ENCODE measurements around the gene TCF4.

DNA sequence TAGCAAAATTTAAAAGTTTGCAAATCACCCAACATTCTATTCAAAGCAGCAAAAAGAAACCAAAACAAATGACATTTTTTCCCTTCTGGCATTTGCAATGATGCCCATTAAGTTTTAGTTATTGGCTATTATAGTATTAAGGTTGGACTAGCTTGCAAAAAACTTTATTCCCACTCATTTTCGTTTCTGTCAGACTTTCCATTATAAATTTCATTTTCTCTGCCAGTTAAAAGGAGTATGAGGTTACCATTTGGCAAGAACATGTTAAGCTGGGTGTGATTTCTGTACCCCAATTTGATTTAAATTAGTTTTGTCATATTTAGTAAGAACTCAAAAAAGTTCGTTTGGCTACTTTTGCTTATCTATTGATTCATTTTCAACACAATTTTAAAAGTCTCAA is 187.9 kb downstream of the TCF4 start:
- no peak for TF ChIP-seq CTCF (conservative IDR thresholded peaks at IDR 0.05; ENCODE audit: low read length)
- TF ChIP-seq EZH2phosphoT487 (IDR thresholded peaks at IDR 0.05; ENCODE audit: borderline replicate concordance): no peak

Measured in Loucy (cell line).